Activated naive CD4-positive, alpha-beta T cell (primary cell): Measurements from ENCODE around the gene XIRP1.
A peak's percentile ranks its signal among the peaks of the same experiment; 100 is the strongest.

Source experiments
- DNase-seq, 4 experiments: peaks; one replicate each; lab custom pipeline; 2025; lab: John Stamatoyannopoulos, UW

The XIRP1 gene

GRCh38 chr3:39166134-39166710, 26.2 kb downstream of the XIRP1 start:
- DNase-seq: no peak

- no peak for DNase-seq
These were observed 26.9 kb downstream of the XIRP1 start for GRCh38 chr3:39165518-39165917.

- DNase-seq: no peak
These were observed 28.0 kb downstream of the XIRP1 start for GRCh38 chr3:39164414-39164813.

- DNase-seq: no peak
These were observed 34.2 kb downstream of the XIRP1 start for GRCh38 chr3:39158148-39158715.

GRCh38 chr3:39157359-39157758, 35.0 kb downstream of the XIRP1 start:
- no peak for DNase-seq

- no peak for DNase-seq
These were observed 36.0 kb downstream of the XIRP1 start for GRCh38 chr3:39156421-39156820.

GRCh38 chr3:39154280-39155021, 37.9 kb downstream of the XIRP1 start:
- DNase-seq: no peak

GRCh38 chr3:39153977-39154279, 38.5 kb downstream of the XIRP1 start:
- DNase-seq: no peak

- DNase-seq: peak in 1 of 4 experiments; percentile 24
These were observed 41.4 kb downstream of the XIRP1 start for GRCh38 chr3:39150803-39151631.

- no peak for DNase-seq
These were observed 42.1 kb downstream of the XIRP1 start for GRCh38 chr3:39150148-39150802.

- no peak for DNase-seq
These were observed 42.8 kb downstream of the XIRP1 start for GRCh38 chr3:39149498-39150147.

GRCh38 chr3:39149059-39149455, 43.3 kb downstream of the XIRP1 start:
- no peak for DNase-seq

GRCh38 chr3:39148435-39149058, 43.8 kb downstream of the XIRP1 start:
- DNase-seq: no peak

- no peak for DNase-seq
These were observed 44.5 kb downstream of the XIRP1 start for GRCh38 chr3:39147711-39148434.

- peak; percentile 22 to 51 (median 34) for DNase-seq
These were observed 45.5 kb downstream of the XIRP1 start for GRCh38 chr3:39146611-39147591.

- DNase-seq: no peak
These were observed 46.3 kb downstream of the XIRP1 start for GRCh38 chr3:39146083-39146501.

- no peak for DNase-seq
These were observed 47.5 kb downstream of the XIRP1 start for GRCh38 chr3:39144748-39145380.

- no peak for DNase-seq
These were observed 48.2 kb downstream of the XIRP1 start for GRCh38 chr3:39144095-39144747.
